Measurements from ENCODE around the gene DNM3. TPM values are rescaled to one million over a fixed set of nuclear protein-coding genes. Genes with fewer than 3 reads are reported as not detected.

Gene DNM3
- total and polyA plus RNA-seq, 2 of the 8 experiments (the other 6 are each of a cell fraction or from before 2014, with no cell fraction given) = 2.0 to 8.5 TPM

DNA sequence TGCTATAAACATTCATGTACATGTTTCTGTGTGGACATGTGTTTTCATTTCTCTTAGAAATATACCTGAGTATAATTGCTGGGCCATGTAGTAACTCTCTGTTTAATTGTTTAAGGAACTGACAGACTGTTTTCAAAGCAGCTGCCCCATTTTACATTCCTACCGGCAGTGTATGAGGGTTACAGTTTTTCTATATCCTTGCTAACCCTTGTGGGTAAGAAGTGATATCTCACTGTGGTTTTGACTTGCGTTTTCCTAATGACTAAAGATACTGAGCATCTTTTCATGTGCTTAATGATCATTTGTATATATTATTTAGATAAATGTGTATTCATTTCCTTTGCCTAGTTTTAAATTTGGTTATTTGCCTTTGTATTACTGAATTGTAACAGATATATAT lies 81.7 kb downstream of the DNM3 start (continued):
- TF ChIP-seq, protein P1, sequence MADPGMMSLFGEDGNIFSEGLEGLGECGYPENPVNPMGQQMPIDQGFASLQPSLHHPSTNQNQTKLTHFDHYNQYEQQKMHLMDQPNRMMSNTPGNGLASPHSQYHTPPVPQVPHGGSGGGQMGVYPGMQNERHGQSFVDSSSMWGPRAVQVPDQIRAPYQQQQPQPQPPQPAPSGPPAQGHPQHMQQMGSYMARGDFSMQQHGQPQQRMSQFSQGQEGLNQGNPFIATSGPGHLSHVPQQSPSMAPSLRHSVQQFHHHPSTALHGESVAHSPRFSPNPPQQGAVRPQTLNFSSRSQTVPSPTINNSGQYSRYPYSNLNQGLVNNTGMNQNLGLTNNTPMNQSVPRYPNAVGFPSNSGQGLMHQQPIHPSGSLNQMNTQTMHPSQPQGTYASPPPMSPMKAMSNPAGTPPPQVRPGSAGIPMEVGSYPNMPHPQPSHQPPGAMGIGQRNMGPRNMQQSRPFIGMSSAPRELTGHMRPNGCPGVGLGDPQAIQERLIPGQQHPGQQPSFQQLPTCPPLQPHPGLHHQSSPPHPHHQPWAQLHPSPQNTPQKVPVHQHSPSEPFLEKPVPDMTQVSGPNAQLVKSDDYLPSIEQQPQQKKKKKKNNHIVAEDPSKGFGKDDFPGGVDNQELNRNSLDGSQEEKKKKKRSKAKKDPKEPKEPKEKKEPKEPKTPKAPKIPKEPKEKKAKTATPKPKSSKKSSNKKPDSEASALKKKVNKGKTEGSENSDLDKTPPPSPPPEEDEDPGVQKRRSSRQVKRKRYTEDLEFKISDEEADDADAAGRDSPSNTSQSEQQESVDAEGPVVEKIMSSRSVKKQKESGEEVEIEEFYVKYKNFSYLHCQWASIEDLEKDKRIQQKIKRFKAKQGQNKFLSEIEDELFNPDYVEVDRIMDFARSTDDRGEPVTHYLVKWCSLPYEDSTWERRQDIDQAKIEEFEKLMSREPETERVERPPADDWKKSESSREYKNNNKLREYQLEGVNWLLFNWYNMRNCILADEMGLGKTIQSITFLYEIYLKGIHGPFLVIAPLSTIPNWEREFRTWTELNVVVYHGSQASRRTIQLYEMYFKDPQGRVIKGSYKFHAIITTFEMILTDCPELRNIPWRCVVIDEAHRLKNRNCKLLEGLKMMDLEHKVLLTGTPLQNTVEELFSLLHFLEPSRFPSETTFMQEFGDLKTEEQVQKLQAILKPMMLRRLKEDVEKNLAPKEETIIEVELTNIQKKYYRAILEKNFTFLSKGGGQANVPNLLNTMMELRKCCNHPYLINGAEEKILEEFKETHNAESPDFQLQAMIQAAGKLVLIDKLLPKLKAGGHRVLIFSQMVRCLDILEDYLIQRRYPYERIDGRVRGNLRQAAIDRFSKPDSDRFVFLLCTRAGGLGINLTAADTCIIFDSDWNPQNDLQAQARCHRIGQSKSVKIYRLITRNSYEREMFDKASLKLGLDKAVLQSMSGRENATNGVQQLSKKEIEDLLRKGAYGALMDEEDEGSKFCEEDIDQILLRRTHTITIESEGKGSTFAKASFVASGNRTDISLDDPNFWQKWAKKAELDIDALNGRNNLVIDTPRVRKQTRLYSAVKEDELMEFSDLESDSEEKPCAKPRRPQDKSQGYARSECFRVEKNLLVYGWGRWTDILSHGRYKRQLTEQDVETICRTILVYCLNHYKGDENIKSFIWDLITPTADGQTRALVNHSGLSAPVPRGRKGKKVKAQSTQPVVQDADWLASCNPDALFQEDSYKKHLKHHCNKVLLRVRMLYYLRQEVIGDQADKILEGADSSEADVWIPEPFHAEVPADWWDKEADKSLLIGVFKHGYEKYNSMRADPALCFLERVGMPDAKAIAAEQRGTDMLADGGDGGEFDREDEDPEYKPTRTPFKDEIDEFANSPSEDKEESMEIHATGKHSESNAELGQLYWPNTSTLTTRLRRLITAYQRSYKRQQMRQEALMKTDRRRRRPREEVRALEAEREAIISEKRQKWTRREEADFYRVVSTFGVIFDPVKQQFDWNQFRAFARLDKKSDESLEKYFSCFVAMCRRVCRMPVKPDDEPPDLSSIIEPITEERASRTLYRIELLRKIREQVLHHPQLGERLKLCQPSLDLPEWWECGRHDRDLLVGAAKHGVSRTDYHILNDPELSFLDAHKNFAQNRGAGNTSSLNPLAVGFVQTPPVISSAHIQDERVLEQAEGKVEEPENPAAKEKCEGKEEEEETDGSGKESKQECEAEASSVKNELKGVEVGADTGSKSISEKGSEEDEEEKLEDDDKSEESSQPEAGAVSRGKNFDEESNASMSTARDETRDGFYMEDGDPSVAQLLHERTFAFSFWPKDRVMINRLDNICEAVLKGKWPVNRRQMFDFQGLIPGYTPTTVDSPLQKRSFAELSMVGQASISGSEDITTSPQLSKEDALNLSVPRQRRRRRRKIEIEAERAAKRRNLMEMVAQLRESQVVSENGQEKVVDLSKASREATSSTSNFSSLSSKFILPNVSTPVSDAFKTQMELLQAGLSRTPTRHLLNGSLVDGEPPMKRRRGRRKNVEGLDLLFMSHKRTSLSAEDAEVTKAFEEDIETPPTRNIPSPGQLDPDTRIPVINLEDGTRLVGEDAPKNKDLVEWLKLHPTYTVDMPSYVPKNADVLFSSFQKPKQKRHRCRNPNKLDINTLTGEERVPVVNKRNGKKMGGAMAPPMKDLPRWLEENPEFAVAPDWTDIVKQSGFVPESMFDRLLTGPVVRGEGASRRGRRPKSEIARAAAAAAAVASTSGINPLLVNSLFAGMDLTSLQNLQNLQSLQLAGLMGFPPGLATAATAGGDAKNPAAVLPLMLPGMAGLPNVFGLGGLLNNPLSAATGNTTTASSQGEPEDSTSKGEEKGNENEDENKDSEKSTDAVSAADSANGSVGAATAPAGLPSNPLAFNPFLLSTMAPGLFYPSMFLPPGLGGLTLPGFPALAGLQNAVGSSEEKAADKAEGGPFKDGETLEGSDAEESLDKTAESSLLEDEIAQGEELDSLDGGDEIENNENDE (IDR thresholded peaks at IDR 0.05; ENCODE audit: insufficient replicate concordance, low read length) = no peak

Data from H1 (cell line).